Activated CD4-positive, alpha-beta T cell treated with anti-CD3 and anti-CD28 coated beads for 36 hours (primary cell): ENCODE measurements around the gene MTMR3. TPM values are rescaled to one million over a fixed set of nuclear protein-coding genes. Genes with fewer than 3 reads are reported as not detected.

Experiments
- ATAC-seq: fragments of 200-7000 bp; cut with Tn5 transposase; one replicate; pipeline ENCODE4 v1.10.0; 2021; ENCODE audit warnings: mild to moderate bottlenecking, moderate library complexity
- CTCF ChIA-PET: fragments of 350-600 bp; sonication (Branson Sonifier 250); formaldehyde crosslinking; loops from one replicate; lab custom pipeline; 2021; ENCODE audit warnings: antibody characterized with exemption; lab: Charles Lee
- POLR2A ChIA-PET: fragments of 350-600 bp; sonication (Branson Sonifier 250); formaldehyde crosslinking; loops from one replicate; lab custom pipeline; 2021; ENCODE audit warnings: antibody characterized with exemption, inconsistent platforms; lab: Charles Lee
- DNase-seq: peaks from one replicate; pipeline ENCODE4 v3.0.0-alpha.2; 2020
- H3K27ac Mint-ChIP-seq: one replicate; pipeline ENCODE4 v1.8.0; 2021; ENCODE audit warnings: mixed read lengths
- H3K27me3 Mint-ChIP-seq: one replicate; pipeline ENCODE4 v1.8.0; 2021; ENCODE audit warnings: mixed read lengths
- H3K36me3 Mint-ChIP-seq: one replicate; pipeline ENCODE4 v1.8.0; 2021; ENCODE audit warnings: low read depth, mixed read lengths
- H3K4me1 Mint-ChIP-seq: one replicate; pipeline ENCODE4 v1.8.0; 2021; ENCODE audit warnings: mixed read lengths
- H3K4me3 Mint-ChIP-seq: one replicate; pipeline ENCODE4 v1.8.0; 2021; ENCODE audit warnings: mild to moderate bottlenecking, moderate library complexity, mixed read lengths
- H3K9me3 Mint-ChIP-seq: one replicate; pipeline ENCODE4 v1.8.0; 2021; ENCODE audit warnings: low read depth, mixed read lengths
- intact Hi-C, 2 experiments: fragments of 100-400 bp; cut with DNase I in 1 of 2; cut with micrococcal nuclease in 1 of 2; formaldehyde crosslinking; loops; one replicate each; pipeline versions ENCODE4 v1.14.2 to v1.15.1; 2022 to 2024; cut with DNase I, micrococcal nuclease
- total RNA-seq, 2 experiments: library from RNA; stranded (reverse); gene quantifications; one replicate each; pipeline ENCODE4 v1.2.3, GENCODE V29; 2021

MTMR3 gene
- total RNA-seq, 2 experiments from 2014 or later: 19.2 to 22.8 TPM

DNA sequence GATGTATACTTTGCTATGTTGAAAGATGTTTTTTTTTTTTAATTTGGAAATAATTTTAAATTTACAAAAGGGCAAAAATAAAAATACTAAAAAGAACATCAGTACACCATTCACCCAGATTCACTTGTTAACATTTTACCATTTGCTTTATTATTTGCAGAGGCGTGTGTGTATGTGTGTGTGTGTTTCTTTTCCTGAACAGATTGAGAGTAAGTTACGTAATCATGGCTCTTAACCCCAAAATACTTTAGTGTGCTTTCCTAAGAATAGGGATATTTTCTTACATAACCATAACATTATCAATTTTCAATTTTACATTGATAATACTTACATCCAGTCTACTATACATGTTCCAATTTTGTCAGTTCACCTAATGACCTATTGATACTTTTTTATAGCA lies 105.7 kb downstream of the MTMR3 start:
- POLR2A ChIA-PET: no interaction called here
- Mint-ChIP-seq H3K4me3 (no peak overlapping the region), H3K27me3 (no peaks in the 10 kb centered on the region), H3K27ac (no peak overlapping the region), H3K36me3 (peaks cover 12% of the 10 kb centered on the region), H3K9me3 (no peaks in the 10 kb centered on the region), H3K4me1 (peaks cover under 1% of the 10 kb centered on the region)
- ATAC-seq: no peak
- no peak for DNase-seq
- CTCF ChIA-PET: no interaction called here
- intact Hi-C loops: no loop called here

DNA sequence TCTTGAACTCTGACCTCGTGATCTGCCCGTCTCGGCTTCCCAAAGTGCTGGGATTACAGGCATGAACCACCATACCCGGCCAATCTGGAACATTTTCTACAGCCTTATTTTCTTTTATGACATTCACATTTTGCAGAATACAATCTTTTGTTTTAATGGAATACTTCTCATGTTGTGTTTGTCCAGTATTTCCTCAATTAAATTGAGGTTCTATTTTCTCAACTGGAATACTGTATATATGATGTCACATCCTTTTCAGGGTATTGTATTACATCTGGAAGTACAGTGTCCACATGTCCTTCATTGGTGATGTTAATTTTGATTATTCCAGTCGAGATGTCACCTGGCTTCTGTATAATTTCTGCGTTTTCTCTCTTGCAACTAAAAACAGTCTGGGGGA lies 106.5 kb downstream of the MTMR3 start:
- H3K27me3 Mint-ChIP-seq: no peaks in the 10 kb centered on the region
- H3K9me3 Mint-ChIP-seq: no peaks in the 10 kb centered on the region
- H3K4me1 Mint-ChIP-seq: peaks cover 8% of the 10 kb centered on the region
- no peak overlapping the region for H3K27ac Mint-ChIP-seq
- CTCF ChIA-PET: interaction anchor here (4.4 kb wide), 1 partner anchor 15 kb away, joined by 18 read pairs; no protein-coding TSS in a partner anchor
- H3K36me3 Mint-ChIP-seq: peaks cover 12% of the 10 kb centered on the region
- POLR2A ChIA-PET: no interaction called here
- H3K4me3 Mint-ChIP-seq: no peak overlapping the region
- DNase-seq (no peak), ATAC-seq (no peak)
- intact Hi-C loops: no loop called here

DNA sequence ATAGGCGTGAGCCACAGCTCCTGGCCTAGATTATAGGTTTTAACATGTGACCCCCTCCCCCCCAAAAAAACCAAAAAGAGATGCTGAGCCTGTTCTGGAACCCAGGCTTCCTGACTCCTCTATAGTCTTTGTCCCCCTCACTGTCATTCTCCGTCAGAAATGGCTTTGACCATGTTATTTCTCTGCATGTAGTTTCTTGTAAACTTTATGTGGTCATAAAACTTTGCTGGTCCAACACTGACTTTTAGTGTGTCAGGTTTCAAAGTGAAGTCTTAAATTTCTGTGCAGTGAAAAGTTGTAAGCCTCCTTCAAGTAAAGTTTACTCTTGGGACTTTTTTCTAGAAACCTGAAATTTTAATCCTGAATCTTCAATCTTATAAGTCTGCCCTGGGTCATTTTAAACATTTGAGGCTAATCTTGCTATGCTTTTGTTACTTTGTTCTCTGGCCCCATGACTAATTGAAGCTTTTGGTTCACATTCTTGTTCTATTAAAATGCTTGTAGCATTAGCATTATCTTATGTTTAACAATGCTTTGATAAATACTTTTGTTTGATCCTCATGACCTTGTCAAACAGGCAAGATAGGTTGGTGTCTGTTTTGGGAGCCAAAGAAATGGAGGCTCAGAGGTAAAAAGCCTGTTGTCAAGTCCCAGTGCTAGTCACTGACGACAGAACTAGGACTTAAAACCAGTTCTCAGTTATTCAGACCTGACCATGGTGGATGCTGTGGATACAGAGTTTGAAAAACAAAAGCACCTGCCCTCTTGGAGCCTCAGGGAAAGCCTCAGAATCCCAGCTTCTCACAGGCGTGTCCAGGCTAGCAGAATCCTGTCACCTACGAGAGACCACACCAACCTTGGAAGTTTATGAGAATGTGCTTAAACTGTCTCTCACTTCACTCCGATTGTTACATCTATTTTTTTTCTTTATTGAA lies 109.6 kb downstream of the MTMR3 start:
- Mint-ChIP-seq H3K27ac (no peak overlapping the region), H3K4me3 (no peak overlapping the region), H3K4me1 (peaks cover 14% of the 10 kb centered on the region), H3K36me3 (peaks cover 9% of the 10 kb centered on the region), H3K9me3 (no peaks in the 10 kb centered on the region), H3K27me3 (no peaks in the 10 kb centered on the region)
- ChIA-PET CTCF (interaction anchor here (0.7 to 4.4 kb wide), 3 partner anchors 12 to 343 kb away, joined by 3 to 18 read pairs (median 5); no protein-coding TSS in a partner anchor), POLR2A (no interaction called here)
- intact Hi-C loops: loop anchor here in 1 of 2 experiments (10.0 kb wide), 1 partner anchor 58 kb away; no protein-coding TSS in a partner anchor
- ATAC-seq: no peak
- no peak for DNase-seq

DNA sequence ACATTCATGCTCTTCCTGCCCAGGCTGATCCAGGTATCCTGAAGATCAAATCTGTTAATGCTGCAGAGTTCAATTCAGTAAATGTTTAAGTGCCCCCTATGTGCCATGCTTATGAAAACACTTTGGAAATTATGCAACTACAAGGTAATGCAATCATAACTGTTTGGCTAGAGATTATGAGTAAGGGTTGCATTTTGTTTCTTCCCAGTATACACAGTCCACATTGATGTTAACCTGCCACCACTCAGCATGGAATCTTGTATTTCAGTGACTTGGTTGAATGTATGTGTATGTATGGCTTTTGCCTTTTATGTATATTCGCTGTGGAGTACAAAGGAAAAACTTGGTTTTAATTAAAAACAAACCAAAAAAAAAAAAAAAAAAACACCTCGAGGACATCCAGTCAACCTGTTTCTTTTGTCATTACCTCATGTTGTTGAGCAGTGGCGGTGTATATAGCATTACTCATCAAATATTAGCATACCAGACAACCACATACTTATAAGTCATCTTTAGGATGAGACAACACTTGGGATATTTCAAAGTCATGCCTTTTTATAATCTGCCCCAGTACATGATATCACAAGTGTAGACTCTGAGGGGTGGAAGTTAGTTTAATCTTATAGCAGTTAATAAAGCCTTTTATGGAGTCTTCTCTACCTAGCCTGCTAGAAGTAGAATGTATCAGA lies 111.2 kb downstream of the MTMR3 start:
- POLR2A ChIA-PET: no interaction called here
- Mint-ChIP-seq H3K27ac (peak overlapping the region; percentile 28), H3K27me3 (no peaks in the 10 kb centered on the region), H3K36me3 (peaks cover 10% of the 10 kb centered on the region), H3K9me3 (no peaks in the 10 kb centered on the region), H3K4me1 (peaks cover 14% of the 10 kb centered on the region), H3K4me3 (no peak overlapping the region)
- CTCF ChIA-PET: interaction anchor here (0.6 to 4.4 kb wide), 4 partner anchors 11 to 284 kb away, joined by 4 to 21 read pairs (median 12); no protein-coding TSS in a partner anchor
- DNase-seq (no peak), ATAC-seq (peak; percentile 90)
- intact Hi-C loops: loop anchor here in 1 of 2 experiments (10.0 kb wide), 1 partner anchor 59 kb away; no protein-coding TSS in a partner anchor

GRCh38 chr22:29994943-29995342 lies 112.0 kb downstream of the MTMR3 start:
- no peak overlapping the region for H3K27ac Mint-ChIP-seq

GRCh38 chr22:29997107-29997506 lies 114.1 kb downstream of the MTMR3 start:
- H3K4me3 Mint-ChIP-seq: no peak overlapping the region
- ATAC-seq (no peak), DNase-seq (no peak)
- H3K27me3 Mint-ChIP-seq: no peaks in the 10 kb centered on the region
- H3K36me3 Mint-ChIP-seq: peaks cover 8% of the 10 kb centered on the region
- no peak overlapping the region for H3K27ac Mint-ChIP-seq
- intact Hi-C loops: loop anchor here in 1 of 2 experiments (10.0 kb wide), 1 partner anchor 62 kb away; no protein-coding TSS in a partner anchor
- POLR2A ChIA-PET: no interaction called here
- CTCF ChIA-PET: interaction anchor here (0.8 to 3.1 kb wide), 5 partner anchors 8 to 373 kb away, joined by 3 to 21 read pairs (median 5); no protein-coding TSS in a partner anchor
- H3K4me1 Mint-ChIP-seq: peaks cover 19% of the 10 kb centered on the region
- no peaks in the 10 kb centered on the region for H3K9me3 Mint-ChIP-seq

More at GRCh38 chr22:29994943-29995342, 112.0 kb downstream of the MTMR3 start:
- H3K9me3 Mint-ChIP-seq: no peaks in the 10 kb centered on the region
- H3K4me1 Mint-ChIP-seq: peaks cover 14% of the 10 kb centered on the region
- peaks cover 5% of the 10 kb centered on the region for H3K36me3 Mint-ChIP-seq
- DNase-seq (no peak), ATAC-seq (no peak)
- POLR2A ChIA-PET: no interaction called here
- no peak overlapping the region for H3K4me3 Mint-ChIP-seq
- H3K27me3 Mint-ChIP-seq: no peaks in the 10 kb centered on the region
- CTCF ChIA-PET: interaction anchor here (0.6 to 3.1 kb wide), 4 partner anchors 10 to 94 kb away, joined by 3 to 21 read pairs (median 7); no protein-coding TSS in a partner anchor
- intact Hi-C loops: loop anchor here in 1 of 2 experiments (10.0 kb wide), 1 partner anchor 60 kb away; no protein-coding TSS in a partner anchor

DNA sequence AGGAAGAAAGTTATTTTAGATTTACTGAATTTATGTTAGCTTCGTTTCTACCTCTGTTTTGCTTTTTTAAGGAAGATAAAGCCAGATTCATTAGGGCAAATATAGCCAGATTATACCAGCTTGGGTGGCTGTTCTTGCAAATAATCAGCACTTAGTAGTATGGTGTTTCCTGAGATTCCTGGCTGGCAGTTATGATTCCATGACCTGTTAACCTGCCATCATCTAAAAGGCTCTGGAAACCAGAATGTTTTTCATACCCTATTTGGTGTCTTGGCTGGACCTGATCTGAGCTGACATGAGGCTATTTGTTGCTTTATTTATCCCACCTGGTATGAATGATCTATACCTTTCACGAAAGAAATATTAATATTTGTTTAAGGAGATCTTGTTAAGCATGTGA lies 114.5 kb downstream of the MTMR3 start:
- ChIA-PET CTCF (interaction anchor here (0.8 to 1.6 kb wide), 3 partner anchors 9 to 374 kb away, joined by 3 to 5 read pairs (median 5); no protein-coding TSS in a partner anchor), POLR2A (no interaction called here)
- intact Hi-C loops: loop anchor here in 1 of 2 experiments (10.0 kb wide), 1 partner anchor 63 kb away; no protein-coding TSS in a partner anchor
- Mint-ChIP-seq H3K4me3 (no peak overlapping the region), H3K27me3 (no peaks in the 10 kb centered on the region), H3K27ac (no peak overlapping the region), H3K9me3 (no peaks in the 10 kb centered on the region), H3K4me1 (peaks cover 19% of the 10 kb centered on the region), H3K36me3 (peaks cover 6% of the 10 kb centered on the region)
- DNase-seq (no peak), ATAC-seq (no peak)

DNA sequence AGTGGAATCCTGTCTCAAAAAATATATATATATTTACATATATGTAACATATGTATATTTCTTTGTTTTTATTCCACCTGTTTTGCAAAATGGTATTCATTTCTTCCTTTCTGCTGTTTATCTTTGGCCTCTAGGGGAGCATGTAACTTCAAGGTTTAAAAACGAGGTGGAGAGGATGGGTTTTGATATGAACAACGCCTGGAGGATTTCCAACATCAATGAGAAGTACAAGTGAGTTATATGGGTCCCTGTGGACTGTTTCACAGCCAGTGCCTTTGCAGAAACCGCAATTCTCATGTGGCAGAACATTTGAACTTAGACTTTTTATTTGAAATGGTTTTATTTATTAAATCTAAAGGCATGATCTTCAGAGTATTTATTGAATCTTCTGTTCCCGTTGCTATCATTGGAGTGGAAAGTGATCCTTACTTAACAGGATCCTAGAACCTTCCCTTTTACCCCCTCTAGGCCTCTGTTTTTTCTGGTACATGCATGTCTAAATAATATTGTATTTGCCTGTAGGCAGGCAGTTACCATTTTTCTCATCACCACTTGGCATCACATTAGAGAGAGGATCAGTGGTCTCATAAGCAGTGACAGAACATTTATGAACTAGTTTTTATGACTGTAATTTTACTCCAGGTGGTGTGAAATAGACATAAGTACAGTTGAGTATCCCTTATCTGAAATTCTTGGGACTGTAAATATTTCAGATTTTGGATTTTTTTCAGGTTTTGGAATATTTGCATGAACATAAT lies 115.8 kb downstream of the MTMR3 start:
- ATAC-seq: no peak
- DNase-seq: no peak
- Mint-ChIP-seq H3K4me1 (peaks cover 17% of the 10 kb centered on the region), H3K27me3 (no peaks in the 10 kb centered on the region), H3K9me3 (no peaks in the 10 kb centered on the region), H3K27ac (no peak overlapping the region), H3K36me3 (peaks cover 6% of the 10 kb centered on the region), H3K4me3 (no peak overlapping the region)
- ChIA-PET POLR2A (no interaction called here), CTCF (interaction anchor here (1.6 kb wide), 2 partner anchors 8 to 363 kb away, joined by 3 to 5 read pairs; no protein-coding TSS in a partner anchor)
- intact Hi-C loops: loop anchor here in 1 of 2 experiments (10.0 kb wide), 1 partner anchor 64 kb away; no protein-coding TSS in a partner anchor

GRCh38 chr22:30000566-30000965 lies 117.6 kb downstream of the MTMR3 start:
- CTCF ChIA-PET: interaction anchor here (0.7 kb wide), 1 partner anchor 323 kb away, joined by 3 read pairs; no protein-coding TSS in a partner anchor
- peaks cover 5% of the 10 kb centered on the region for H3K4me1 Mint-ChIP-seq

GRCh38 chr22:30001459-30001858 lies 118.5 kb downstream of the MTMR3 start:
- H3K4me3 Mint-ChIP-seq: no peak overlapping the region
- no peaks in the 10 kb centered on the region for H3K9me3 Mint-ChIP-seq
- H3K27ac Mint-ChIP-seq: no peak overlapping the region
- ChIA-PET POLR2A (no interaction called here), CTCF (no interaction called here)
- peaks cover 8% of the 10 kb centered on the region for H3K36me3 Mint-ChIP-seq
- ATAC-seq (no peak), DNase-seq (no peak)
- H3K27me3 Mint-ChIP-seq: no peaks in the 10 kb centered on the region
- H3K4me1 Mint-ChIP-seq: peaks cover 5% of the 10 kb centered on the region
- intact Hi-C loops: loop anchor here in 1 of 2 experiments (10.0 kb wide), 1 partner anchor 277 kb away; the partner anchor contains the start of gene CABP7

More at GRCh38 chr22:30000566-30000965, 117.6 kb downstream of the MTMR3 start:
- ATAC-seq: peak; percentile 77
- Mint-ChIP-seq H3K27ac (no peak overlapping the region), H3K4me3 (no peak overlapping the region), H3K9me3 (no peaks in the 10 kb centered on the region), H3K36me3 (peaks cover 8% of the 10 kb centered on the region), H3K27me3 (no peaks in the 10 kb centered on the region)
- POLR2A ChIA-PET: no interaction called here
- intact Hi-C loops: loop anchor here (1.0 to 10.0 kb wide), 2 partner anchors 276 to 375 kb away; partner anchors contain the start of gene CABP7 (in 1 of the 2)
- DNase-seq: peak; percentile 53
